HG03175 (cell line): ENCODE results near the gene CYP3A5.

Source experiments
- ATAC-seq: cut with Tn5 transposase; IDR thresholded peaks from one replicate; pipeline ENCODE4 v1.9.1; 2021; ENCODE audit warnings: mild to moderate bottlenecking, moderate library complexity; ENCODE audit not compliant: unreplicated experiment

Gene CYP3A5

GRCh38 chr7:99616359-99617191, 63.2 kb downstream of the CYP3A5 start, which contains the start of gene ZSCAN25:
ZSCAN25 (plus strand) TSS chr7:99616946; CDS start chr7:99619607, 2,661 bp downstream.
- peak; percentile 90 for ATAC-seq

GRCh38 chr7:99615989-99616358, 63.8 kb downstream of the CYP3A5 start:
- ATAC-seq = no peak

- ATAC-seq = no peak
These were observed 65.3 kb downstream of the CYP3A5 start for GRCh38 chr7:99614495-99614894.

DNA sequence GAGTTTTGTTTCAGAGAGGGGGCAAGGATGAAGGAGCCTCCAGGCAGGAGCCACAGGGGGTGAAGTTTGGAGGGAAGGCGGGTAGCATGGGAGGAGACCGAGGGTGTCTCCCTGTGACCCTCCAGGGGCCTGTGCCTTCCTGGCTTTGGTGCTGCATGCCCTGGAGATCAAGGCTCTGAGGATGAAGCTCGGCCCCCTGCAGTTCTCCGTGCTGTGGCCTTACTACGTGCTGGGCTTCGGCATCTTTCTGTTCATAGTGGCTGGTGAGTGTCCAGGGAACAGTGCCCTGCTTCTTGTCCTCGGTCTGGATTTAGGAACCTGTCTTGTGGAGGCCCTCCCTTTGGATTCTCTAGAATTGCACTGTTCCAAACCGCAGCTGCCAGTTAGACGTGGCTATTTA, 72.2 kb downstream of the CYP3A5 start:
- ATAC-seq = no peak

GRCh38 chr7:99606531-99606930, 73.3 kb downstream of the CYP3A5 start:
- no peak for ATAC-seq

GRCh38 chr7:99605527-99605926, 74.3 kb downstream of the CYP3A5 start:
- ATAC-seq = no peak

- ATAC-seq = no peak
These were observed 78.0 kb downstream of the CYP3A5 start for GRCh38 chr7:99601656-99602310.

- no peak for ATAC-seq
These were observed 80.0 kb downstream of the CYP3A5 start for GRCh38 chr7:99599836-99600235.
